ENCODE results near the gene ZSWIM1. TPM values are rescaled to one million over a fixed set of nuclear protein-coding genes. Genes with fewer than 3 reads are reported as not detected.

ZSWIM1 gene
- polyA plus RNA-seq, 6 donors from 2014 or later = 3.0 to 11.6 (median 4.7) TPM; not detected in 1

DNA sequence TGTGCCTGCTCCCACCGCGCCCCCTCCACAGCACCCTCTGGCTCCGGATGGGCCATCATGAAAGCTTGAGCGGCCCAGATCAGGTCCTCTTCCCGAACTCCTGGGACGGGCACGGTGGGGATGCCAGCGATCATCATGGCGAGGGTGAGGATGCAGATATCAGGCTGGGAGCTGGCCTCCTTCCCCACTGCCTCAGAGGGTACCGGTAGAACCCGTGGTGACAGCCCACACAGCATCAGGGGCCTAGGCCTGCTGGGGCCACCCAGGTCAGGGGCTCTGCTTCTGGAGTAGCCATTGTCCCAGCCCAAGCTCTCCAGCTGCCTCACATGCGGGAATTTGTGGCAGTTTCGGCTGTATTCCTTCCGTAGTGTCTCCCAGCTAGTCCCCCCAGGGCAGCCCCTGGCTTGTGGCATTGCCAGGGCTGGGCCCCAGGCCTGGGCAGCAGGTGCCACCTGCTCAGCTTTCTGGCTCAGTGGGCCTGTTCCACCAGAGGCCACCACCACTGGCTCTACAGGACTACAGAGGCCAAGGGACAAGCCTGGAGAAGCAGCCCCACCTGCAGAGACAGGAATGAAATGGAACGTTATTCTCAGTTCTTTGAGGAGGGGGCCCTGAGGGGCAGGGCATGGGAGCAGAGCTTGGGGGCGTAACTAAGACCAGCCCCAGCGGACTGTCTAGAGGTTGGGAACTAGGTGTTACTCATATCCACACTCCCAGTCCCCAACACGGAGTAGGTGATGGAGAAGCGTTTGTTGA lies 5.7 kb downstream of the ZSWIM1 start:
- Mint-ChIP-seq H3K4me3 (peak overlapping the region in 2 of 8 donors; percentile 18 to 45), H3K9me3 (no peaks in the 10 kb centered on the region), H3K27me3 (no peaks in the 10 kb centered on the region), H3K36me3 (peaks cover 0 to 13% of the 10 kb centered on the region in 2 donors), H3K4me1 (peaks cover 25 to 36% (median 35%) of the 10 kb centered on the region in 3 donors), H3K27ac (peak overlapping the region in 1 of 6 donors; percentile 51)
- ATAC-seq (ENCODE audit: low read depth in 2 of 2) (no peak), DNase-seq (no peak)

DNA sequence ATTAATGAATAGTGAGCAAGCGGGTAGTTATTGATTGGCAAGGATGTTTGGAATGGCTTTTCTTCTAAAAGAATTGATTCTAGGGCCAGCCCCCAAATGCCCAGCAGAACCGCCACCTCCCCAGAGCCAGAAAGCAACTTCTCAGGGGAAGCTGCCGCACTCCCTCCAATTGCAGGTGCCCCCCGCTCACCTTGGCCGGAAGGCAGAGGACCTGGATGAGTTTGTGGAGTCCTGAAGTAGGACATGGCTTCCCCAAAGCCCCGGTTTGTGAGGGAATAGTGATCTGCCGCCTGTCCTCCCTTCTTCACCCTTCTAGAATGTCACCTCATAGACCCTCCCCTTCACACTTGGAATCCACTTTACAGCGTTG lies 6.3 kb downstream of the ZSWIM1 start, which contains the start of gene SPATA25:
SPATA25 (minus strand) TSS at position 277 of the 370 bp plus-strand sequence; CDS start at position 245, 32 bp downstream.
- Mint-ChIP-seq H3K4me1 (peaks cover 24 to 36% (median 34%) of the 10 kb centered on the region in 3 donors), H3K36me3 (peaks cover 0 to 13% of the 10 kb centered on the region in 2 donors), H3K27me3 (no peaks in the 10 kb centered on the region), H3K9me3 (no peaks in the 10 kb centered on the region), H3K27ac (peak within 1 kb of the TSS in 3 of 6 donors; percentile 20 to 51 (median 29)), H3K4me3 (peak within 1 kb of the TSS in 1 of 8 donors; percentile 91)
- no peak for DNase-seq
- ATAC-seq (ENCODE audit: low read depth in 2 of 2) = no peak

DNA sequence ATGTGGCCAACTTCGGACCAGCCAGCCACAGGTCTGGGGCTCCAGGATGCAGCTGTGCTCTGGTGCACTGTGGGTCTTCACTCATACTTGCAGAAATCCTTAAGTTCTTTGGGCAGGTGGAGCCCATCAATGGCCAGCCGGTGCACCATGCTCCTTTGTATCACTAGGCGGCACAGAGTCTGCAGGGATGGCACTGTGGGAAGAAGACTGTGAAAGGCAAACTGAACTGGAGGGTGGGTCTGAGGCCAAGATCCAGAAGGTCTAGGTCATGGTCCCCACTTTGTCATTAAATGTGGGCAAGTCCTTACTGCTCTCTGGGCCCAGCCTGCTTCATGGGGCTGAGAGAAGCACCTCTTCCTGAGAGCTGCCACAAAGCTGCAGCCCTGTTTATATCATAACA lies 7.7 kb downstream of the ZSWIM1 start:
- no peak for ATAC-seq (ENCODE audit: low read depth in 2 of 2)
- H3K4me1 Mint-ChIP-seq = peaks cover 21 to 33% (median 29%) of the 10 kb centered on the region in 3 donors

DNA sequence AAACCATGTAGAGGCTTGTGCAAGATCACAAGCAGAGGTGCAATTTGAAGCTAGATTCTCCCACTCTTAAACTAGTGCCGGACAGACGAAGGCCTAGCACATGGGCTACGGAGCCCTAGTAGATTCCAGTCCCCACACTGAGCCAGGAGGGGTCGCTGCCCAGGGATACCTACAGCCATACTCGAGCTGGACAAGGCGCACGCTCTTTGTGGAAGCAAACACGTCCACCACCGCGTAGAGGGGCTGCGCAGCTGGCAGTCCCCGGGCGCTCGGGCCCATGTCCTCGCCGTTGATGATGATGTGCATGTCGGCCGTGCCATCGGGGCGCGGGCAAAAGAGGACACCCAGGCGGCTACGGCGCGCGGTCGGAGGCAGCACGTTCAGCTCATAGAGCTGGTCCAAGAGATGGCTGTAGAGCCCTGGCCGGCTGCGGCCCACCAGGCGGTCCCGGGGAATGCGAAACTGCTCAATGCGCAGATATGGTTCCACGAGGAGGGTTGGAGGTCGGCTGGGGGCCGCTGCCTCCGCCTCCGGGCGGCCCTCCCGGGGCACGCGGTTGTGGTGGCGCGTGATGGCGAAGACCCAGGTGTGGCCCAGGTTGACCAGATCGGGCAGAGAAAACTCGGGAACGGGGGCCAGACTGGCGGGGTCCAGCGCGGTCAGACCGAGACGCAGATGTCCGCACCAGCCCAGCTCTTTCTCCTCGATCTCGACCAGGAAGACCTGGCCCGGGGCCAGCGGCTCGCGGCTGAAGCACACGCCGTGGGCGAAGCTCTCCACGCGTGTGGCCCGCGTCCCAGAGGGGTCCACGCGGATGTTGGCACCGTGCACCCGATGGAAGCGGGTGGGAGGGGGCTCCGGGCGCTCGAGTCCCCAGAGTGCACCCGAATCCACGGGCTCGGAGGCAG lies 9.3 kb downstream of the ZSWIM1 start:
- DNase-seq (peak; percentile 33), ATAC-seq (ENCODE audit: low read depth in 2 of 2) (peak; percentile 35 to 45)
- peak overlapping the region in 5 of 6 donors; percentile 43 to 93 (median 88) for H3K27ac Mint-ChIP-seq
- no peaks in the 10 kb centered on the region for H3K27me3 Mint-ChIP-seq
- no peaks in the 10 kb centered on the region for H3K9me3 Mint-ChIP-seq
- peaks cover 21 to 34% (median 29%) of the 10 kb centered on the region in 3 donors for H3K4me1 Mint-ChIP-seq
- peaks cover 0 to 5% of the 10 kb centered on the region in 2 donors for H3K36me3 Mint-ChIP-seq
- peak overlapping the region; percentile 91 to 98 (median 95) for H3K4me3 Mint-ChIP-seq

More for the DNA sequence above, 7.7 kb downstream of the ZSWIM1 start:
- Mint-ChIP-seq H3K4me3 (peak overlapping the region in 1 of 8 donors; percentile 91), H3K9me3 (no peaks in the 10 kb centered on the region), H3K27me3 (no peaks in the 10 kb centered on the region), H3K36me3 (peaks cover 0 to 7% of the 10 kb centered on the region in 2 donors), H3K27ac (peak overlapping the region in 2 of 6 donors; percentile 43 to 65)
- no peak for DNase-seq

DNA sequence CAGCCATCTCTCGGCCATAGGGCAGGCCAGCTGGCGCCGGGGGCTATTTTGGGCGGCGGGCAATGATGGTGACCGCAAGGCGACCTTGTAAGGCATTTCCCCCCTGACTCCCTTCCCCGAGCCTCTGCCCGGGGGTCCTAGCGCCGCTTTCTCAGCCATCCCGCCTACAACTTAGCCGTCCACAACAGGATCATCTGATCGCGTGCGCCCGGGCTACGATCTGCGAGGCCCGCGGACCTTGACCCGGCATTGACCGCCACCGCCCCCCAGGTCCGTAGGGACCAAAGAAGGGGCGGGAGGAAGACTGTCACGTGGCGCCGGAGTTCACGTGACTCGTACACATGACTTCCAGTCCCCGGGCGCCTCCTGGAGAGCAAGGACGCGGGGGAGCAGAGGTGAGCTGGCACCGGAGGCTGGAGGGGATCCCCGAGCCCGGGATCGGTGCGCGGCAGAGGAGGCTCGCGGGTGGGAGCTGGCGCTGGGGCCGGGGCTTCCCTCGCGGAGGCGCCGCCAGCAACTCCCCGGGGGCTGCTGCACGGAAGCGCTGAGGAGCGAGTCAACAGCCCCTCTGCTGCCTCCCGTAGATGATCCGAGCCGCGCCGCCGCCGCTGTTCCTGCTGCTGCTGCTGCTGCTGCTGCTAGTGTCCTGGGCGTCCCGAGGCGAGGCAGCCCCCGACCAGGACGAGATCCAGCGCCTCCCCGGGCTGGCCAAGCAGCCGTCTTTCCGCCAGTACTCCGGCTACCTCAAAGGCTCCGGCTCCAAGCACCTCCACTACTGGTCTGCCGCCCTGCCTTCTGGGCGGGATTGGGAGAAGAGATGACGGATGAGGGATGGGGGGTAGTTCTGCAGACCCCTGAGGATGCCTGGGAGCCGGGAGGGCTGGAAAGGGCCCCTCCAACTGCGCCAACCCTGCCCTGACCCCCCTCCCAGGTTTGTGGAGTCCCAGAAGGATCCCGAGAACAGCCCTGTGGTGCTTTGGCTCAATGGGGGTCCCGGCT lies 10.3 kb downstream of the ZSWIM1 start, which contains the start of the genes CTSA and NEURL2:
CTSA (plus strand) TSS at position 351 of the 999 bp plus-strand sequence; CDS start at position 585, 234 bp downstream.
NEURL2 (minus strand) TSS at position 224 of the 999 bp plus-strand sequence; CDS start at position 7, 217 bp downstream.
- peak; percentile 83 for DNase-seq
- Mint-ChIP-seq H3K4me1 (peaks cover 21 to 33% (median 29%) of the 10 kb centered on the region in 3 donors), H3K27me3 (no peaks in the 10 kb centered on the region), H3K27ac (peak within 1 kb of the TSS; percentile 28 to 95 (median 93)), H3K36me3 (peaks cover 0 to 5% of the 10 kb centered on the region in 2 donors), H3K4me3 (peak within 1 kb of the TSS; percentile 91 to 98 (median 95)), H3K9me3 (no peaks in the 10 kb centered on the region)
- ATAC-seq (ENCODE audit: low read depth in 2 of 2) = peak; percentile 85

DNA sequence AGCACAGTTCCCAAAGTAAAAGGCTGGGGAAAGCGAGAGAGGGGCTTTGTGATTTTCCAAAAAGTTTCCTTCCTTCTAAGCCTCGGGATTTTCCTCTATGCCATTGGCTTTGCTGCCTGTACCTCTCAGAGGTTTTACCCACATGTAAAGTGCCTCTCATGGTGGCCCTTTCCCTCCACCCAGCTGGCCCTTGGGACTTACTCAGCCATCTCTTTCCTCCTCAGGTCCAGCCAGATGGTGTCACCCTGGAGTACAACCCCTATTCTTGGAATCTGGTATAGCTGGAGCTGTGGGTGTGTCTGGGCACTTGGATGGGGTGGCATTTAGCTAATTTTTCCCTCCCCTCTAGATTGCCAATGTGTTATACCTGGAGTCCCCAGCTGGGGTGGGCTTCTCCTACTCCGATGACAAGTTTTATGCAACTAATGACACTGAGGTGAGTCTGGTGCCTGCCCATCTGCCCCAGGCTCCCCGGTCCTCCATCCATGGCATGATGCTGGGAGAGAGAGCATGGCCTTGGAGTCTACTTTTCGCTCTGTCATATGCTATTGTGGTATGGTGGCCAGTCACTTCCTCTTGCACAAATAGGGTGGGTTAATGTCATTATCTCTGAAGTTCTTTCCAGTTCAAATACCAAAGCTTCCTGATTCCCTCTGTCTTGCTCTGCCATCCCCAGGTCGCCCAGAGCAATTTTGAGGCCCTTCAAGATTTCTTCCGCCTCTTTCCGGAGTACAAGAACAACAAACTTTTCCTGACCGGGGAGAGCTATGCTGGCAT lies 11.2 kb downstream of the ZSWIM1 start:
- H3K27me3 Mint-ChIP-seq = no peaks in the 10 kb centered on the region
- peak overlapping the region in 5 of 6 donors; percentile 46 to 93 (median 74) for H3K27ac Mint-ChIP-seq
- H3K36me3 Mint-ChIP-seq = peaks cover 0 to 5% of the 10 kb centered on the region in 2 donors
- H3K4me1 Mint-ChIP-seq = peaks cover 21 to 32% (median 29%) of the 10 kb centered on the region in 3 donors
- H3K9me3 Mint-ChIP-seq = no peaks in the 10 kb centered on the region
- no peak for DNase-seq
- ATAC-seq (ENCODE audit: low read depth in 2 of 2) = no peak
- H3K4me3 Mint-ChIP-seq = peak overlapping the region; percentile 91 to 98 (median 95)

GRCh38 chr20:45892828-45893500 lies 11.9 kb downstream of the ZSWIM1 start:
- Mint-ChIP-seq H3K27me3 (no peaks in the 10 kb centered on the region), H3K9me3 (no peaks in the 10 kb centered on the region), H3K36me3 (peaks cover 0 to 5% of the 10 kb centered on the region in 2 donors), H3K4me1 (peaks cover 21 to 32% (median 29%) of the 10 kb centered on the region in 3 donors), H3K4me3 (peak overlapping the region in 7 of 8 donors; percentile 91 to 98 (median 94)), H3K27ac (peak overlapping the region in 4 of 6 donors; percentile 36 to 93 (median 60))
- DNase-seq = no peak
- ATAC-seq (ENCODE audit: low read depth in 2 of 2) = no peak

DNA sequence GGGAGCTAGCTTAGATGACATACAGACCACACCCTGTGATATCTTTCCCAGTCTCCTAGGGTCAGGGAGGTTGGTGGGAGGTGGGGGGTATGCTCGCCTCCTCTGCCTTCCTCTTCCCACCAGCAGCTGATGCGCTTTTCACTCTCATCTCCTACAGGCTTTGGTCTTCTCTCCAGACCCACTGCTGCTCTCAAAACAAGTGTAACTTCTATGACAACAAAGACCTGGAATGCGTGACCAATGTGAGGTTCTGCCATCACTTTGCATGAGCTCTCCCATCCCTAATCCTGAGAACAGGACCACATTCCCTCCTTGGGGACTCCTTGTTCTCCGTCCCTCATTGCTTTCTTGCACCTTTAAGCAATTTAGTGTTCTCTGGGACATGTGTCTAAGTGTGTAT lies 12.8 kb downstream of the ZSWIM1 start:
- Mint-ChIP-seq H3K36me3 (peaks cover 1 to 5% of the 10 kb centered on the region in 2 donors), H3K4me3 (peak overlapping the region in 5 of 8 donors; percentile 21 to 80 (median 42)), H3K9me3 (no peaks in the 10 kb centered on the region), H3K4me1 (peaks cover 24 to 32% (median 32%) of the 10 kb centered on the region in 3 donors), H3K27me3 (no peaks in the 10 kb centered on the region), H3K27ac (no peak overlapping the region)
- DNase-seq (no peak), ATAC-seq (ENCODE audit: low read depth in 2 of 2) (no peak)

GRCh38 chr20:45894797-45895196 lies 13.8 kb downstream of the ZSWIM1 start:
- H3K27ac Mint-ChIP-seq = no peak overlapping the region
- peaks cover 25 to 30% (median 27%) of the 10 kb centered on the region in 3 donors for H3K4me1 Mint-ChIP-seq
- no peaks in the 10 kb centered on the region for H3K9me3 Mint-ChIP-seq
- H3K27me3 Mint-ChIP-seq = no peaks in the 10 kb centered on the region
- no peak for ATAC-seq (ENCODE audit: low read depth in 2 of 2)
- peak overlapping the region in 1 of 8 donors; percentile 80 for H3K4me3 Mint-ChIP-seq
- H3K36me3 Mint-ChIP-seq = peaks cover 4 to 5% of the 10 kb centered on the region in 2 donors
- DNase-seq = no peak

- DNase-seq (no peak), ATAC-seq (ENCODE audit: low read depth in 2 of 2) (no peak)
- no peaks in the 10 kb centered on the region for H3K27me3 Mint-ChIP-seq
- no peaks in the 10 kb centered on the region for H3K9me3 Mint-ChIP-seq
- peaks cover 4 to 5% of the 10 kb centered on the region in 2 donors for H3K36me3 Mint-ChIP-seq
- H3K4me3 Mint-ChIP-seq = no peak overlapping the region
- H3K4me1 Mint-ChIP-seq = peaks cover 14 to 18% (median 17%) of the 10 kb centered on the region in 3 donors
- H3K27ac Mint-ChIP-seq = peak overlapping the region in 1 of 6 donors; percentile 54
Measured at GRCh38 chr20:45896641-45897161, 15.7 kb downstream of the ZSWIM1 start.

GRCh38 chr20:45897289-45897688 lies 16.3 kb downstream of the ZSWIM1 start:
- H3K27ac Mint-ChIP-seq = peak overlapping the region in 1 of 6 donors; percentile 23
- H3K9me3 Mint-ChIP-seq = no peaks in the 10 kb centered on the region
- peaks cover 4 to 5% of the 10 kb centered on the region in 2 donors for H3K36me3 Mint-ChIP-seq
- H3K4me3 Mint-ChIP-seq = no peak overlapping the region
- ATAC-seq (ENCODE audit: low read depth in 2 of 2) (no peak), DNase-seq (no peak)
- H3K4me1 Mint-ChIP-seq = peaks cover 11 to 15% (median 12%) of the 10 kb centered on the region in 3 donors
- no peaks in the 10 kb centered on the region for H3K27me3 Mint-ChIP-seq
